Tibial nerve (tissue), 4 donors: Measurements from ENCODE around the gene WDR27. TPM values are rescaled to one million over a fixed set of nuclear protein-coding genes. Genes with fewer than 3 reads are reported as not detected.

ENCODE experiments used
- DNase-seq, 2 donors: peaks; one replicate each; pipeline ENCODE4 v3.0.0-alpha.2; 2019; ENCODE audit warnings: low spot score in 2 of 2
- H3K27ac ChIP-seq, 4 donors: fragments of 200-600 bp; sonication (generic) in 3 of 4; one replicate each; pipeline ENCODE4 v1.5.1; 2017 to 2019; ENCODE audit warnings: mild to moderate bottlenecking in 1 of 4
- H3K27me3 ChIP-seq, 2 donors: fragments of 200-600 bp; sonication (generic) in 1 of 2; one replicate each; pipeline versions ENCODE4 v1.5.1 to v1.6.0; 2017 to 2019
- H3K36me3 ChIP-seq, 3 donors: fragments of 200-600 bp; sonication (generic); one replicate each; pipeline ENCODE4 v1.5.1; 2018 to 2019
- H3K4me1 ChIP-seq, 4 donors: fragments of 200-600 bp; sonication (generic) in 3 of 4; one replicate each; pipeline ENCODE4 v1.5.1; 2017 to 2019
- H3K4me3 ChIP-seq, 4 donors: fragments of 200-600 bp; sonication (generic) in 3 of 4; one replicate each; pipeline ENCODE4 v1.5.1; 2017 to 2019; ENCODE audit warnings: mild to moderate bottlenecking in 1 of 4, moderate library complexity in 1 of 4
- H3K9me3 ChIP-seq, 4 donors: fragments of 200-600 bp; sonication (generic) in 3 of 4; one replicate each; pipeline ENCODE4 v1.5.1; 2017 to 2019
- EP300 ChIP-seq, 2 donors: sonication (generic); formaldehyde crosslinking; IDR thresholded peaks; one replicate each; pipeline ENCODE4 v1.6.1; 2017; ENCODE audit warnings: antibody characterized with exemption in 2 of 2, mild to moderate bottlenecking in 1 of 2
- POLR2A ChIP-seq, 2 donors: fragments of 450-650 bp; IDR thresholded peaks; one replicate each; pipeline ENCODE4 v1.6.1; 2017; ENCODE audit warnings: antibody characterized with exemption in 2 of 2, mild to moderate bottlenecking in 2 of 2, moderate library complexity in 2 of 2
- WGBS, 2 donors: methylation state at CpG; one replicate each; pipeline ENCODE4 v1.1.5; 2018; 5-methylcytosine and 5-hydroxymethylcytosine counted together
- total RNA-seq, 4 donors: library from RNA; depleted of rRNA; stranded (reverse); fragments of >200 nt; gene quantifications; one replicate each; pipeline ENCODE4 v1.1.0, GENCODE V29; 2016
- TF ChIP-seq, protein P1 (sequence below), 5 experiments: fragments of 200-600 bp in 3 of 5; fragments of 450-650 bp in 2 of 5; sonication (generic) in 3 of 5; IDR thresholded peaks; one replicate each; pipeline ENCODE4 v1.5.1; 2016 to 2019; ENCODE audit warnings: antibody characterized with exemption in 5 of 5, mild to moderate bottlenecking in 3 of 5, moderate library complexity in 2 of 5

WDR27 gene
- total RNA-seq, 4 donors from 2014 or later = 33.9 to 57.5 (median 52.5) TPM

DNA sequence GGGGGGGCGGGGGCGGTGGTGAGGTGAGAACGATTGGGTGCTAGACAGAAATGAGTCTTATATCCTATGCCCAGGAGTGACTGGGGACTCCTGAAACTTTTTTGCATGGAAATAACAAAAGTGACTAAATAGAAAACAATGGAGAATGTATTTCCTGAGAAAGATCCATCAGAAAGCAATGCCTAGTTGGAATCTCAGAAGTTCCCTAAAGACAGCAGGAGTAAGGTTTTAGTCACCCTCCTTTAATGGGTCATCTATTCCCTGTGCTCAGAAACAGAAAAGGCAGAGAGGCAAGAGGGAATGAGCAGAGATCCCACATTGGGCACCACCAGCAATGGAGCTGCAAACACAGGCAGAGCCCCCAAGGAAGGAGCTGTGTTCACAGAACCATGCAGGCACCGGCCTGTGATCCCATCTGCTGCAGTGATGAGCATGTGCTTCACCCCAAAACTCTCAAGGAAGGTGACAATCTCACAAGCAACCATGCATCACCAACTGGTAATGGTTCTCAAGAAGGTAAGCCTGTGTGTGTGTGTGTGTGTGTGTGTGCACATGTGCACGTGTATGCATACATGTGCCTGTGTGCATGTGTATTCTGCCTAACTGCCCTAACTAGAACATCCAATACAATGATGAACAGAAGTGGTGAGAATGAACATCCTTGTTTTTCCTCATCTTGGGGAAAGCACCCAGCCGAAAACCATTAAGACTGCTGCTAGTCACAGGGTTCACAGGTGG, 168.4 kb downstream of the WDR27 start:
- peaks cover 0 to 42% (median 10%) of the 10 kb centered on the region in 4 donors for H3K9me3 ChIP-seq
- DNase-seq = no peak
- no peaks in the 10 kb centered on the region for H3K27me3 ChIP-seq
- H3K27ac ChIP-seq = no peak overlapping the region
- WGBS, 2 donors = 95 to 96% methylated on average over 6 of the region's 6 CpGs
- no peak overlapping the region for H3K4me3 ChIP-seq
- peaks cover 0 to 40% (median 0%) of the 10 kb centered on the region in 3 donors for H3K36me3 ChIP-seq
- H3K4me1 ChIP-seq = no peaks in the 10 kb centered on the region
- TF ChIP-seq POLR2A (IDR thresholded peaks at IDR 0.05) = no peak
- TF ChIP-seq, protein P1, sequence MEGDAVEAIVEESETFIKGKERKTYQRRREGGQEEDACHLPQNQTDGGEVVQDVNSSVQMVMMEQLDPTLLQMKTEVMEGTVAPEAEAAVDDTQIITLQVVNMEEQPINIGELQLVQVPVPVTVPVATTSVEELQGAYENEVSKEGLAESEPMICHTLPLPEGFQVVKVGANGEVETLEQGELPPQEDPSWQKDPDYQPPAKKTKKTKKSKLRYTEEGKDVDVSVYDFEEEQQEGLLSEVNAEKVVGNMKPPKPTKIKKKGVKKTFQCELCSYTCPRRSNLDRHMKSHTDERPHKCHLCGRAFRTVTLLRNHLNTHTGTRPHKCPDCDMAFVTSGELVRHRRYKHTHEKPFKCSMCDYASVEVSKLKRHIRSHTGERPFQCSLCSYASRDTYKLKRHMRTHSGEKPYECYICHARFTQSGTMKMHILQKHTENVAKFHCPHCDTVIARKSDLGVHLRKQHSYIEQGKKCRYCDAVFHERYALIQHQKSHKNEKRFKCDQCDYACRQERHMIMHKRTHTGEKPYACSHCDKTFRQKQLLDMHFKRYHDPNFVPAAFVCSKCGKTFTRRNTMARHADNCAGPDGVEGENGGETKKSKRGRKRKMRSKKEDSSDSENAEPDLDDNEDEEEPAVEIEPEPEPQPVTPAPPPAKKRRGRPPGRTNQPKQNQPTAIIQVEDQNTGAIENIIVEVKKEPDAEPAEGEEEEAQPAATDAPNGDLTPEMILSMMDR (IDR thresholded peaks at IDR 0.05) = no peak
- TF ChIP-seq EP300 (IDR thresholded peaks at IDR 0.05) = no peak

DNA sequence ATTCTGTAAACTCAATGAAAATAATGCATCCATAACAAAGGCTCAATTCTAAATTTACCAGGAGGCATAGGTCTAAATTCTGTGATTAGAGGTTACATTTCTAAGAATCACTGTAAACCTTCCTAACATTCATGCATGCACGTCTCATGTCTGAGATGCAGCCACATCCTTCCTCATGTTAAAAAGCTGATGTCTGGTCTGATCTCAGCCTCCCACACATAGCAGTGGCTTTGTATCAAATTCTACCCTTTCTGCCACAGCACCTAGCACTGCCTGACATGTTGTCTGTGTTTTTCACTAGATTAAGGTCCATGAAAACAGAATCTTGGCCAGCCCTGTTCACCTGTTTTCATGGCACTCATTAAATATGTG, 171.1 kb downstream of the WDR27 start:
- peaks cover 0 to 15% (median 0%) of the 10 kb centered on the region in 3 donors for H3K36me3 ChIP-seq
- no peak overlapping the region for H3K27ac ChIP-seq
- TF ChIP-seq, protein P1 (IDR thresholded peaks at IDR 0.05) = no peak
- TF ChIP-seq POLR2A (IDR thresholded peaks at IDR 0.05) = no peak
- no peak for TF ChIP-seq EP300 (IDR thresholded peaks at IDR 0.05)
- peaks cover 0 to 26% (median 6%) of the 10 kb centered on the region in 4 donors for H3K9me3 ChIP-seq
- WGBS, 2 donors = 82 to 92% methylated on average over 1 of the region's 1 CpG
- no peaks in the 10 kb centered on the region for H3K4me1 ChIP-seq
- no peak overlapping the region for H3K4me3 ChIP-seq
- H3K27me3 ChIP-seq = no peaks in the 10 kb centered on the region
- DNase-seq = no peak

DNA sequence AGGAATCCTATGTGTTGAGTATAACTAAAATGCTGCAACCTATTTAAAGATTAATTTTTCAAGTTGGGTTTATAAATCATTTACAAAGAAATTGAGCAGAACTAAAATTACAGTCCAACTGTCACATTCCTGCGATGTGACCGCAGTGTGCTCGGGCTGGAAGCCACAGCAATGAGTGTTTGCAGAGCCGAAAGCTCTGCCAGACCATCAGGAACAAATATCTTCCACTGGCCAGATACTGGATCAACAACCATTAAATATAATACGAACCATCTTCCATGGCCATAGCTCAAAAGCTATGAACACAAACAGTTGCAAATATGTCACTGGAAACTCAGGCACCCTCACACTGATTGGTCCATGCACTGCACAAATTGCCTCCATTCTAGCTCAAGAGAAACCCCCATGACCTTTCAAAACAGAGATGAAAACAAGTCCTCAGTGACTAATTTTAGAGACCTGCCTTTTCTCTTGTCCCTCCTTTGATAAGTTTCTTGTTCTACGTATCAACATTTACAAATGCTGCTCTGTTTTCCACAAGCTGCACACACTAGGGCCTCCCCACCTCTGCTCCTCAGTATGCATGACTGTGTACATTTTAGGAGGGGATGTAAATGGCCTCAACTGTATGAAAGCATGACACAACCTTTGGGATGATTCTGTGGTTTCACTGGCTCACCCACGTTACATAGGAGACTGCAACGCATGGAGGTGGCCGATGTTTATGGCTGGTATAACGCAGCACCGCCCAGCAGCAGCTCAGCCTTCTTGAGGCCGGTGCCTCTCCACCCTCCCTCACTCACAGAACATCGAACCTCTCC, 171.7 kb downstream of the WDR27 start:
- Histone ChIP-seq H3K36me3 (peaks cover 0 to 15% (median 0%) of the 10 kb centered on the region in 3 donors), H3K4me3 (no peak overlapping the region), H3K9me3 (peaks cover 0 to 20% (median 4%) of the 10 kb centered on the region in 4 donors), H3K27me3 (no peaks in the 10 kb centered on the region), H3K4me1 (no peaks in the 10 kb centered on the region), H3K27ac (no peak overlapping the region)
- WGBS, 2 donors = 74 to 78% methylated on average over 13 of the region's 13 CpGs
- no peak for DNase-seq
- TF ChIP-seq POLR2A (IDR thresholded peaks at IDR 0.05) = no peak
- no peak for TF ChIP-seq EP300 (IDR thresholded peaks at IDR 0.05)
- TF ChIP-seq, protein P1 (IDR thresholded peaks at IDR 0.05) = no peak

DNA sequence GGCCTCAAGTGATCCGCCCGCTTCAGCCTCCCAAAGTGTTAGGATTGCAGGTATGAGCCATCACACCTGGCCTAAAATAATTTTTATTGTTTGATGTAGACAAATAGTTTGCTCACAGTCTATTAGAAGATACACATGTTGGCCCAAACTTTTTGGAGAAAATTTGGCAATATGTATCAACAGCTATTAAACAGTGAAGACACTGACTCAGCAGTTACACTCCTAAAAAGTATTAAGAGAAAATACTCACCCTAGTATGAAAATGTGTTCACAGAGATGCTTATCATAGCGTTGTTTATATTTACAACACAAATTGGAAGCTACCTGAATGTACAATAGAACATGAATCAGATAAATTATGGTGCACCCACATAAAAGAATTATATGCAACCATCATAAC, 173.1 kb downstream of the WDR27 start:
- TF ChIP-seq, protein P1 (IDR thresholded peaks at IDR 0.05) = no peak
- TF ChIP-seq EP300 (IDR thresholded peaks at IDR 0.05) (no peak), POLR2A (IDR thresholded peaks at IDR 0.05) (no peak)
- H3K36me3 ChIP-seq = peaks cover 0 to 8% (median 0%) of the 10 kb centered on the region in 3 donors
- H3K27ac ChIP-seq = no peak overlapping the region
- no peaks in the 10 kb centered on the region for H3K4me1 ChIP-seq
- no peak for DNase-seq
- no peaks in the 10 kb centered on the region for H3K27me3 ChIP-seq
- no peak overlapping the region for H3K4me3 ChIP-seq
- H3K9me3 ChIP-seq = peaks cover 0 to 7% (median 1%) of the 10 kb centered on the region in 4 donors
- 96 to 97% methylated on average over 3 of the region's 3 CpGs for WGBS, 2 donors

DNA sequence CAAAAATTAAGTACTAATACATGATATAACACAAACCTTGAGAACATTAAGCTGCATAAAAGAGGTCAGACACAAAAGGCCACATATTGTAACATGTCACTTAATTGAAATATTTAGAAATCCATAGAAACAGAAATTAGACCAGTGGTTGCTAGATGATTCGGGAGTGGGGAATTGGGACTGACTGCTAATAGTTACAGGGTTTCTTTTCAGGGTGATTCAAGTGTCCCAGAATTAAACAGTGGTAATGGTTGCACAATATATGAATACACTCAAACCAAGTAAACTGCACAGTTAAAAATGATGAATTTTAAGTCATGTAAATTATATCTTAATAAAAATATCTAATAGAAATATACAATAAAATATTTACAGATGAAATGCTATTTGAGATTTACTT, 174.5 kb downstream of the WDR27 start:
- Histone ChIP-seq H3K9me3 (peaks cover 0 to 3% (median under 1%) of the 10 kb centered on the region in 4 donors), H3K4me3 (no peak overlapping the region), H3K36me3 (no peaks in the 10 kb centered on the region), H3K4me1 (no peaks in the 10 kb centered on the region), H3K27ac (no peak overlapping the region), H3K27me3 (no peaks in the 10 kb centered on the region)
- TF ChIP-seq POLR2A (IDR thresholded peaks at IDR 0.05) (no peak), EP300 (IDR thresholded peaks at IDR 0.05) (no peak)
- TF ChIP-seq, protein P1 (IDR thresholded peaks at IDR 0.05) = no peak
- no peak for DNase-seq
- WGBS, 2 donors = 84 to 95% methylated on average over 1 of the region's 1 CpG
